GM21737 (cell line): ENCODE measurements around the gene BTBD9.

Source experiments
- ATAC-seq: cut with Tn5 transposase; IDR thresholded peaks from one replicate; pipeline ENCODE4 v1.9.1; 2021; ENCODE audit warnings: mild to moderate bottlenecking, moderate library complexity; ENCODE audit not compliant: unreplicated experiment

BTBD9 gene

GRCh38 chr6:38214159-38214558 is 425.6 kb downstream of the BTBD9 start:
- no peak for ATAC-seq

GRCh38 chr6:38213251-38213658 is 426.5 kb downstream of the BTBD9 start:
- no peak for ATAC-seq

- ATAC-seq, result no peak
Measured at GRCh38 chr6:38212579-38212978, 427.1 kb downstream of the BTBD9 start.

GRCh38 chr6:38212116-38212515 is 427.6 kb downstream of the BTBD9 start:
- no peak for ATAC-seq

- ATAC-seq, result no peak
Measured at GRCh38 chr6:38209371-38210260, 430.1 kb downstream of the BTBD9 start.

- ATAC-seq, result no peak
Measured at GRCh38 chr6:38208028-38208427, 431.7 kb downstream of the BTBD9 start.

- ATAC-seq, result no peak
Measured at GRCh38 chr6:38207375-38207774, 432.4 kb downstream of the BTBD9 start.

- ATAC-seq, result no peak
Measured at GRCh38 chr6:38198219-38198618, 441.5 kb downstream of the BTBD9 start.

- ATAC-seq, result no peak
Measured at GRCh38 chr6:38195113-38195635, 444.6 kb downstream of the BTBD9 start.

GRCh38 chr6:38194589-38194988 is 445.1 kb downstream of the BTBD9 start:
- no peak for ATAC-seq

GRCh38 chr6:38194282-38194572 is 445.5 kb downstream of the BTBD9 start:
- no peak for ATAC-seq

GRCh38 chr6:38193481-38194281 is 446.0 kb downstream of the BTBD9 start:
- no peak for ATAC-seq

GRCh38 chr6:38193051-38193450 is 446.7 kb downstream of the BTBD9 start:
- ATAC-seq, result no peak

GRCh38 chr6:38192487-38192886 is 447.2 kb downstream of the BTBD9 start:
- ATAC-seq, result no peak

- ATAC-seq, result no peak
Measured at GRCh38 chr6:38192011-38192410, 447.7 kb downstream of the BTBD9 start.

- no peak for ATAC-seq
Measured at GRCh38 chr6:38191418-38191817, 448.3 kb downstream of the BTBD9 start.

- no peak for ATAC-seq
Measured at GRCh38 chr6:38188677-38189335, 450.9 kb downstream of the BTBD9 start.

- ATAC-seq, result no peak
Measured at GRCh38 chr6:38187811-38188590, 451.7 kb downstream of the BTBD9 start.

GRCh38 chr6:38187325-38187724 is 452.4 kb downstream of the BTBD9 start:
- no peak for ATAC-seq

- no peak for ATAC-seq
Measured at GRCh38 chr6:38185752-38186151, 454.0 kb downstream of the BTBD9 start.

GRCh38 chr6:38185244-38185643 is 454.5 kb downstream of the BTBD9 start:
- no peak for ATAC-seq
